HG03066 (cell line): ENCODE results near the gene MYO7A.

Experiments
- ATAC-seq: cut with Tn5 transposase; IDR thresholded peaks from one replicate; pipeline ENCODE4 v1.9.1; 2021; ENCODE audit warnings: low read depth; ENCODE audit not compliant: unreplicated experiment

Gene MYO7A

GRCh38 chr11:77195071-77195755 is 67.2 kb downstream of the MYO7A start:
- no peak for ATAC-seq

GRCh38 chr11:77196961-77197360 is 68.9 kb downstream of the MYO7A start:
- ATAC-seq = no peak

GRCh38 chr11:77197626-77198320 is 69.7 kb downstream of the MYO7A start:
- no peak for ATAC-seq

- ATAC-seq = no peak
Observed at GRCh38 chr11:77198440-77198849, 70.4 kb downstream of the MYO7A start.

GRCh38 chr11:77199137-77199745 is 71.2 kb downstream of the MYO7A start:
- ATAC-seq = no peak

- ATAC-seq = no peak
Observed at GRCh38 chr11:77200351-77201268, 72.6 kb downstream of the MYO7A start.

GRCh38 chr11:77201370-77201769 is 73.3 kb downstream of the MYO7A start:
- ATAC-seq = no peak

GRCh38 chr11:77201991-77202841 is 74.2 kb downstream of the MYO7A start:
- no peak for ATAC-seq

GRCh38 chr11:77202941-77203900 is 75.2 kb downstream of the MYO7A start:
- ATAC-seq = no peak

- ATAC-seq = no peak
Observed at GRCh38 chr11:77203901-77204753, 76.1 kb downstream of the MYO7A start.

- no peak for ATAC-seq
Observed at GRCh38 chr11:77204754-77205466, 76.9 kb downstream of the MYO7A start.

- no peak for ATAC-seq
Observed at GRCh38 chr11:77205467-77206263, 77.6 kb downstream of the MYO7A start.

GRCh38 chr11:77206264-77207018 is 78.4 kb downstream of the MYO7A start:
- ATAC-seq = no peak

GRCh38 chr11:77207019-77207485 is 79.0 kb downstream of the MYO7A start:
- ATAC-seq = no peak

GRCh38 chr11:77207618-77208313 is 79.7 kb downstream of the MYO7A start:
- no peak for ATAC-seq
